ENCODE data around the gene C6orf47.

DNA sequence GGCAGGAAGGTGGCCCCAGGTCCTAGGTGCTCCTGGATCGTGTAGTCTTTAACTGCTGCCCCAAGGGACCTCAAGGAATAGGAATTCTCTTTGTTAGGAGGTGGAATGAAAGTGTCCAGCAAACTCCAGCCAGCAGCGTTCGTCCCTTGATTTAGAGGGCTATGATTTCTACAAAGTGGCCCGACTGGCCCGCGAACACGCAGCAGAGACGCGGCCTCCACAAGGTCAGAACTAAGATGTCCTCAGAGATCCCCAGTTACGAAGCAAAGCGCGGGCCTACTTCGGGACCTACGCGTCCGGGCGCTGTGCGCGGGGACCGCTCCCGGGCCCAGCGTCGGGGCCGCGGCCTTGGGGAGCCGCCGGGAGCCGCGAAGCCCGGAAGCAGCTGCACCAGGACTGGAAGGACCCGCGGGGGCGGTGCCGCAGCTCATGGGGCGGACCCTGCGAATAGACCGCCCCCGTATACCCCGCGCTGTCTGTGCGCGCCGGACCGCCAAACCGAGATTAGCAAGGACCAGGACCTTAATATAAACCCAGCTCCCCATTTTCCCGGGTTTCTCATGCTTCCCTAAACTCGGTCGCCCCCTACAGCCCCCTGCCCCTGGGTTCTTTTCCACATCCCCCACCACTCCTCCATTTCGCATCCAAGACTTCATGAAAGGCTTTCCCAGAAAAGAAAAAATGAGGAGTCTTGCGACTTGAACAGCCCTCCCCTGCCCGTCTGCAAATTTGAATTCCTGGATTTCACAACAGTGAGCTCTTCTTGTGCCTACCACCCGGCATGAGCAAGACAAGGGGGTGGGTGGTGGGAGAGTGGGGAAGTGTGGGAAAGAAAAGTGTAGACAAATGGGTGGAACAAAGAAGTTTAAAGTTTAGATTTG is at the start of gene C6orf47:
- TF ChIP-seq, protein P1, sequence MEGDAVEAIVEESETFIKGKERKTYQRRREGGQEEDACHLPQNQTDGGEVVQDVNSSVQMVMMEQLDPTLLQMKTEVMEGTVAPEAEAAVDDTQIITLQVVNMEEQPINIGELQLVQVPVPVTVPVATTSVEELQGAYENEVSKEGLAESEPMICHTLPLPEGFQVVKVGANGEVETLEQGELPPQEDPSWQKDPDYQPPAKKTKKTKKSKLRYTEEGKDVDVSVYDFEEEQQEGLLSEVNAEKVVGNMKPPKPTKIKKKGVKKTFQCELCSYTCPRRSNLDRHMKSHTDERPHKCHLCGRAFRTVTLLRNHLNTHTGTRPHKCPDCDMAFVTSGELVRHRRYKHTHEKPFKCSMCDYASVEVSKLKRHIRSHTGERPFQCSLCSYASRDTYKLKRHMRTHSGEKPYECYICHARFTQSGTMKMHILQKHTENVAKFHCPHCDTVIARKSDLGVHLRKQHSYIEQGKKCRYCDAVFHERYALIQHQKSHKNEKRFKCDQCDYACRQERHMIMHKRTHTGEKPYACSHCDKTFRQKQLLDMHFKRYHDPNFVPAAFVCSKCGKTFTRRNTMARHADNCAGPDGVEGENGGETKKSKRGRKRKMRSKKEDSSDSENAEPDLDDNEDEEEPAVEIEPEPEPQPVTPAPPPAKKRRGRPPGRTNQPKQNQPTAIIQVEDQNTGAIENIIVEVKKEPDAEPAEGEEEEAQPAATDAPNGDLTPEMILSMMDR (IDR thresholded peaks at IDR 0.05), result no peak
- peak in 1 of 2 donors; percentile 34 for TF ChIP-seq POLR2A (IDR thresholded peaks at IDR 0.05)

Data from lower leg skin (tissue), 3 donors.